MM.1S (cell line): ENCODE measurements around the gene CAMK2G.

Source experiments
- CTCF ChIP-seq: fragments of 300-600 bp; sonication (generic); IDR thresholded peaks from 2 replicates; pipeline ENCODE4 v1.5.1; 2016; ENCODE audit warnings: antibody characterized with exemption, low read length, mixed read lengths
- EZH2 ChIP-seq: fragments of 300-600 bp; sonication (generic); optimal IDR thresholded peaks from 2 replicates; pipeline ENCODE3; 2017; ENCODE audit warnings: low read depth, mild to moderate bottlenecking, antibody characterized with exemption, low read length, mixed read lengths

GRCh38 chr10:73876157-73876556 is 1.8 kb upstream of the CAMK2G start:
- TF ChIP-seq CTCF: no peak
- TF ChIP-seq EZH2: no peak
